ENCODE measurements around the gene NME3.
A peak's percentile ranks its signal among the peaks of the same experiment; 100 is the strongest.

The NME3 gene

GRCh38 chr16:1729026-1729425 is 42.3 kb downstream of the NME3 start:
- H3K27me3 Mint-ChIP-seq (ENCODE audit: low read depth, poor library complexity), result no peaks in the 10 kb centered on the region
- no peak for TF ChIP-seq CTCF (IDR thresholded peaks at IDR 0.05)
- no peaks in the 10 kb centered on the region for H3K9me3 Mint-ChIP-seq
- H3K36me3 Mint-ChIP-seq (ENCODE audit: low read depth), result peaks cover 21% of the 10 kb centered on the region
- H3K4me1 Mint-ChIP-seq, result no peaks in the 10 kb centered on the region
- no peak for DNase-seq
- no peak overlapping the region for H3K27ac Mint-ChIP-seq
- H3K4me3 Mint-ChIP-seq, result no peak overlapping the region

GRCh38 chr16:1727651-1728624 is 43.4 kb downstream of the NME3 start:
- no peaks in the 10 kb centered on the region for H3K9me3 Mint-ChIP-seq
- peaks cover 21% of the 10 kb centered on the region for H3K36me3 Mint-ChIP-seq (ENCODE audit: low read depth)
- TF ChIP-seq CTCF (IDR thresholded peaks at IDR 0.05), result no peak
- DNase-seq, result no peak
- no peaks in the 10 kb centered on the region for H3K4me1 Mint-ChIP-seq
- H3K27me3 Mint-ChIP-seq (ENCODE audit: low read depth, poor library complexity), result no peaks in the 10 kb centered on the region
- H3K4me3 Mint-ChIP-seq, result no peak overlapping the region
- H3K27ac Mint-ChIP-seq, result peak overlapping the region; percentile 38

GRCh38 chr16:1726661-1727502 is 44.5 kb downstream of the NME3 start:
- no peak overlapping the region for H3K4me3 Mint-ChIP-seq
- H3K9me3 Mint-ChIP-seq, result no peaks in the 10 kb centered on the region
- no peaks in the 10 kb centered on the region for H3K4me1 Mint-ChIP-seq
- DNase-seq, result no peak
- H3K36me3 Mint-ChIP-seq (ENCODE audit: low read depth), result peaks cover 23% of the 10 kb centered on the region
- H3K27me3 Mint-ChIP-seq (ENCODE audit: low read depth, poor library complexity), result no peaks in the 10 kb centered on the region
- H3K27ac Mint-ChIP-seq, result peak overlapping the region; percentile 38
- TF ChIP-seq CTCF (IDR thresholded peaks at IDR 0.05), result no peak

GRCh38 chr16:1724491-1724890 is 46.9 kb downstream of the NME3 start:
- H3K27me3 Mint-ChIP-seq (ENCODE audit: low read depth, poor library complexity), result no peaks in the 10 kb centered on the region
- H3K36me3 Mint-ChIP-seq (ENCODE audit: low read depth), result peaks cover 31% of the 10 kb centered on the region
- no peaks in the 10 kb centered on the region for H3K4me1 Mint-ChIP-seq
- DNase-seq, result no peak
- no peaks in the 10 kb centered on the region for H3K9me3 Mint-ChIP-seq
- no peak overlapping the region for H3K27ac Mint-ChIP-seq
- no peak overlapping the region for H3K4me3 Mint-ChIP-seq
- no peak for TF ChIP-seq CTCF (IDR thresholded peaks at IDR 0.05)

- DNase-seq, result peak; percentile 47
- no peaks in the 10 kb centered on the region for H3K4me1 Mint-ChIP-seq
- H3K36me3 Mint-ChIP-seq (ENCODE audit: low read depth), result peaks cover 34% of the 10 kb centered on the region
- no peaks in the 10 kb centered on the region for H3K9me3 Mint-ChIP-seq
- peak; percentile 81 for TF ChIP-seq CTCF (IDR thresholded peaks at IDR 0.05)
- no peak overlapping the region for H3K27ac Mint-ChIP-seq
- H3K4me3 Mint-ChIP-seq, result no peak overlapping the region
- no peaks in the 10 kb centered on the region for H3K27me3 Mint-ChIP-seq (ENCODE audit: low read depth, poor library complexity)
Observed at GRCh38 chr16:1723450-1724147, 47.7 kb downstream of the NME3 start.

Data from nephron progenitor cell (in vitro differentiated cells).